ENCODE data around the gene CGRRF1. TPM values are rescaled to one million over a fixed set of nuclear protein-coding genes. Genes with fewer than 3 reads are reported as not detected.

The CGRRF1 gene
- total and polyA plus RNA-seq, 9 of the 15 experiments (the other 6 are each of a cell fraction or from before 2014, with no cell fraction given): 2.8 to 15.8 (median 4.6) TPM

GRCh38 chr14:54489318-54489683 lies 20.4 kb upstream of the CGRRF1 start (continued):
- TF ChIP-seq NR2C1 (IDR thresholded peaks at IDR 0.05): no peak
- no peak for TF ChIP-seq NR2C1 (tag; IDR thresholded peaks at IDR 0.05)
- peak; percentile 61 for TF ChIP-seq BCOR (IDR thresholded peaks at IDR 0.05)
- TF ChIP-seq SMARCA4 (IDR thresholded peaks at IDR 0.05): 0 out of 2 replicates have a peak, but pooled peaks have one; percentile 40
- peak; percentile 55; the same call in 1 of the 2 replicates for TF ChIP-seq DPF2 (IDR thresholded peaks at IDR 0.05)
- TF ChIP-seq ZBTB8A (IDR thresholded peaks at IDR 0.05; ENCODE audit: partially characterized antibody): no peak
- TF ChIP-seq NFIC (IDR thresholded peaks at IDR 0.05): 0 out of 2 replicates have a peak, but pooled peaks have one; percentile 13
- no peak for TF ChIP-seq XRCC4 (IDR thresholded peaks at IDR 0.05; ENCODE audit: extremely low read depth, insufficient read depth, insufficient read length)
- no peak for TF ChIP-seq GABPB1 (CRISPR knock-in tag; IDR thresholded peaks at IDR 0.05)
- no peak for TF ChIP-seq PTRF (tag; IDR thresholded peaks at IDR 0.05)
- 0 out of 2 replicates have a peak, but pooled peaks have one; percentile 50 for TF ChIP-seq MTA1 (IDR thresholded peaks at IDR 0.05; ENCODE audit: borderline replicate concordance)
- peak in 1 of 2 experiments; percentile 76 for TF ChIP-seq AFF1 (IDR thresholded peaks at IDR 0.05; ENCODE audit: low read depth in 1 of 2, partially characterized antibody in 2 of 2)
- peak; percentile 89 for TF ChIP-seq ZBTB26 (CRISPR knock-in tag; IDR thresholded peaks at IDR 0.05)
- TF ChIP-seq SMARCE1 (IDR thresholded peaks at IDR 0.05): peak; percentile 59; the same call in 1 of the 2 replicates
- TF ChIP-seq EHMT2 (IDR thresholded peaks at IDR 0.05): peak; percentile 60
- 0 out of 2 replicates have a peak, but pooled peaks have one; percentile 72 for TF ChIP-seq GATAD2A (IDR thresholded peaks at IDR 0.05)

All from K562 (cell line).